Thoracic aorta (tissue), 2 donors: ENCODE data around the gene IGSF21. TPM values are rescaled to one million over a fixed set of nuclear protein-coding genes. Genes with fewer than 3 reads are reported as not detected.

Experiments used
- ATAC-seq: fragments of 150-250 bp; one replicate; pipeline ENCODE4 v1.8.0; 2017; ENCODE audit warnings: low read depth; ENCODE audit not compliant: insufficient number of reproducible peaks, low FRiP score
- DNase-seq: peaks from one replicate; pipeline ENCODE4 v3.0.0-alpha.2; 2020; ENCODE audit warnings: low spot score
- H3K27ac ChIP-seq, 2 donors: fragments of 200-600 bp; sonication (generic); 1 replicate in 1 of 2; 2 replicates in 1 of 2; pipeline ENCODE4 v1.5.1; 2016; ENCODE audit warnings: mild to moderate bottlenecking in 2 of 2, moderate library complexity in 2 of 2
- H3K27me3 ChIP-seq: fragments of 200-600 bp; sonication (generic); replicated peaks from 2 replicates; pipeline ENCODE4 v1.6.0; 2016; ENCODE audit warnings: mild to moderate bottlenecking; ENCODE audit not compliant: insufficient read depth
- H3K36me3 ChIP-seq: fragments of 200-600 bp; sonication (generic); one replicate; pipeline ENCODE4 v1.5.1; 2016
- H3K4me1 ChIP-seq, 2 donors: fragments of 200-600 bp; sonication (generic); 1 replicate in 1 of 2; 2 replicates in 1 of 2; pipeline versions ENCODE4 v1.5.1 to v1.6.0; 2016; ENCODE audit warnings: low read depth in 2 of 2, mild to moderate bottlenecking in 1 of 2; ENCODE audit not compliant: control insufficient read depth in 1 of 2
- H3K4me3 ChIP-seq: fragments of 200-600 bp; sonication (generic); 2 replicates; pipeline ENCODE4 v1.5.1; 2016; ENCODE audit warnings: mild to moderate bottlenecking
- H3K9me3 ChIP-seq: fragments of 200-600 bp; sonication (generic); 2 replicates; pipeline ENCODE4 v1.5.1; 2016
- CTCF ChIP-seq: fragments of 200-600 bp; sonication (generic); IDR thresholded peaks from one replicate; pipeline ENCODE4 v1.5.1; 2019; ENCODE audit warnings: antibody characterized with exemption
- total RNA-seq, 2 donors: library from RNA; depleted of rRNA; stranded (reverse); fragments of >200 nt; gene quantifications; one replicate each; pipeline versions ENCODE4 v1.1.0 to v1.2.3, GENCODE V29; 2016

Gene IGSF21
- total RNA-seq, 2 donors from 2014 or later: 5.0 to 10.9 TPM

GRCh38 chr1:18408656-18409370 is 301.2 kb downstream of the IGSF21 start:
- no peak overlapping the region for H3K4me3 ChIP-seq
- DNase-seq: no peak
- H3K4me1 ChIP-seq: no peaks in the 10 kb centered on the region
- no peaks in the 10 kb centered on the region for H3K36me3 ChIP-seq
- H3K9me3 ChIP-seq: peaks cover 16% of the 10 kb centered on the region
- no peak for TF ChIP-seq CTCF
- no peak for ATAC-seq
- H3K27ac ChIP-seq: no peak overlapping the region
- no peaks in the 10 kb centered on the region for H3K27me3 ChIP-seq

GRCh38 chr1:18409609-18410237 is 302.1 kb downstream of the IGSF21 start:
- Histone ChIP-seq H3K9me3 (peaks cover 16% of the 10 kb centered on the region), H3K36me3 (no peaks in the 10 kb centered on the region), H3K4me3 (no peak overlapping the region), H3K27me3 (no peaks in the 10 kb centered on the region), H3K27ac (no peak overlapping the region), H3K4me1 (no peaks in the 10 kb centered on the region)
- ATAC-seq (no peak), DNase-seq (no peak)
- no peak for TF ChIP-seq CTCF

- no peak for ATAC-seq
- no peaks in the 10 kb centered on the region for H3K4me1 ChIP-seq
- no peak for TF ChIP-seq CTCF
- H3K27me3 ChIP-seq: no peaks in the 10 kb centered on the region
- H3K27ac ChIP-seq: no peak overlapping the region
- peaks cover 16% of the 10 kb centered on the region for H3K9me3 ChIP-seq
- no peak for DNase-seq
- no peaks in the 10 kb centered on the region for H3K36me3 ChIP-seq
- H3K4me3 ChIP-seq: no peak overlapping the region
Observed at GRCh38 chr1:18410407-18410806, 302.8 kb downstream of the IGSF21 start.

GRCh38 chr1:18411321-18411720 is 303.7 kb downstream of the IGSF21 start:
- Histone ChIP-seq H3K9me3 (peaks cover 16% of the 10 kb centered on the region), H3K4me1 (no peaks in the 10 kb centered on the region), H3K27me3 (no peaks in the 10 kb centered on the region), H3K36me3 (no peaks in the 10 kb centered on the region), H3K27ac (no peak overlapping the region), H3K4me3 (no peak overlapping the region)
- DNase-seq (no peak), ATAC-seq (no peak)
- no peak for TF ChIP-seq CTCF

GRCh38 chr1:18411820-18412641 is 304.4 kb downstream of the IGSF21 start:
- no peak for ATAC-seq
- Histone ChIP-seq H3K36me3 (no peaks in the 10 kb centered on the region), H3K27ac (no peak overlapping the region), H3K9me3 (peaks cover 16% of the 10 kb centered on the region), H3K4me3 (no peak overlapping the region), H3K4me1 (no peaks in the 10 kb centered on the region), H3K27me3 (no peaks in the 10 kb centered on the region)
- TF ChIP-seq CTCF: no peak
- DNase-seq: no peak
